GM23248 (cell line): ENCODE results near the gene SELENOO. TPM values are rescaled to one million over a fixed set of nuclear protein-coding genes. Genes with fewer than 3 reads are reported as not detected.

ENCODE experiments used
- DNase-seq: peaks from one replicate; pipeline ENCODE4 v3.0.0-alpha.2; 2015
- H2AFZ ChIP-seq: fragments of 200-600 bp; sonication (generic); 2 replicates; pipeline ENCODE4 v1.6.1; 2016; ENCODE audit warnings: antibody characterized with exemption
- H3F3A ChIP-seq: fragments of 200-600 bp; sonication (generic); 2 replicates; pipeline ENCODE4 v1.6.1; 2016; ENCODE audit warnings: mild to moderate bottlenecking, antibody characterized with exemption, mixed run types; ENCODE audit not compliant: insufficient read depth
- H3K27ac ChIP-seq: fragments of 200-600 bp; sonication (generic); 2 replicates; pipeline ENCODE4 v1.5.1; 2016; ENCODE audit warnings: mild to moderate bottlenecking
- H3K27me3 ChIP-seq: fragments of 200-600 bp; sonication (generic); replicated peaks from 2 replicates; pipeline ENCODE4 v1.6.1; 2016; ENCODE audit warnings: mild to moderate bottlenecking; ENCODE audit not compliant: insufficient read depth
- H3K36me3 ChIP-seq: fragments of 200-600 bp; sonication (generic); 2 replicates; pipeline ENCODE4 v1.6.1; 2016; ENCODE audit warnings: low read depth, mild to moderate bottlenecking
- H3K4me1 ChIP-seq: fragments of 200-600 bp; sonication (generic); 2 replicates; pipeline ENCODE4 v1.6.1; 2016; ENCODE audit warnings: mild to moderate bottlenecking; ENCODE audit not compliant: insufficient read depth
- H3K4me2 ChIP-seq: fragments of 200-600 bp; sonication (generic); one replicate; pipeline ENCODE4 v1.6.1; 2016; ENCODE audit warnings: mild to moderate bottlenecking; ENCODE audit not compliant: unreplicated experiment
- H3K4me3 ChIP-seq: fragments of 200-600 bp; sonication (generic); 2 replicates; pipeline ENCODE4 v1.5.1; 2016; ENCODE audit warnings: mild to moderate bottlenecking
- H3K79me2 ChIP-seq: fragments of 200-600 bp; sonication (generic); 2 replicates; pipeline ENCODE4 v1.6.1; 2016; ENCODE audit warnings: mild to moderate bottlenecking; ENCODE audit not compliant: insufficient read depth
- H3K9ac ChIP-seq: fragments of 200-600 bp; sonication (generic); 2 replicates; pipeline ENCODE4 v1.6.1; 2016; ENCODE audit warnings: mild to moderate bottlenecking
- H3K9me2 ChIP-seq: fragments of 200-600 bp; sonication (generic); 2 replicates; pipeline ENCODE4 v1.6.1; 2016; ENCODE audit warnings: mixed run types, mild to moderate bottlenecking, moderate library complexity; ENCODE audit not compliant: insufficient read depth
- H3K9me3 ChIP-seq: fragments of 200-600 bp; sonication (generic); one replicate; pipeline ENCODE4 v1.6.1; 2017; ENCODE audit warnings: low read depth
- H4K20me1 ChIP-seq: fragments of 200-600 bp; sonication (generic); 2 replicates; pipeline ENCODE4 v1.6.0; 2016; ENCODE audit not compliant: insufficient read depth
- EZH2 ChIP-seq: fragments of 200-600 bp; sonication (generic); IDR thresholded peaks from 2 replicates; pipeline ENCODE4 v1.6.1; 2018; ENCODE audit warnings: antibody characterized with exemption, mild to moderate bottlenecking; ENCODE audit not compliant: insufficient read depth, poor library complexity, severe bottlenecking
- EZH2phosphoT487 ChIP-seq: fragments of 200-600 bp; sonication (generic); IDR thresholded peaks from 2 replicates; pipeline ENCODE4 v1.6.1; 2018; ENCODE audit warnings: antibody characterized with exemption, moderate library complexity, mild to moderate bottlenecking, low read depth; ENCODE audit not compliant: insufficient read depth
- WGBS, 2 experiments: methylation state at CpG; one replicate each; pipeline ENCODE4 v1.1.6; 2015 to 2017; ENCODE audit warnings: low lambda C conversion rate in 2 of 2, low coverage in 1 of 2; ENCODE audit errors: missing lambda C conversion rate in 2 of 2; 5-methylcytosine and 5-hydroxymethylcytosine counted together
- in situ Hi-C: fragments of 300-500 bp; cut with MboI; formaldehyde crosslinking; loops from 2 replicates; pipeline ENCODE4 v1.15.0; 2020
- polyA plus RNA-seq: library from polyadenylated mRNA; unstranded; fragments of >200 nt; fragmentation: Nextera tagmentation; extraction: Ambion mirVana; gene quantifications from 2 replicates; pipeline ENCODE4 v1.2.1, GENCODE V29; 2016
- total RNA-seq: library from RNA; depleted of rRNA; stranded (reverse); fragments of >200 nt; shearing (Covaris generic); gene quantifications from 2 replicates; pipeline ENCODE4 v1.2.3, GENCODE V29; 2014

The SELENOO gene
- total and polyA plus RNA-seq, 2 experiments from 2014 or later = 5.0 to 24.3 TPM

DNA sequence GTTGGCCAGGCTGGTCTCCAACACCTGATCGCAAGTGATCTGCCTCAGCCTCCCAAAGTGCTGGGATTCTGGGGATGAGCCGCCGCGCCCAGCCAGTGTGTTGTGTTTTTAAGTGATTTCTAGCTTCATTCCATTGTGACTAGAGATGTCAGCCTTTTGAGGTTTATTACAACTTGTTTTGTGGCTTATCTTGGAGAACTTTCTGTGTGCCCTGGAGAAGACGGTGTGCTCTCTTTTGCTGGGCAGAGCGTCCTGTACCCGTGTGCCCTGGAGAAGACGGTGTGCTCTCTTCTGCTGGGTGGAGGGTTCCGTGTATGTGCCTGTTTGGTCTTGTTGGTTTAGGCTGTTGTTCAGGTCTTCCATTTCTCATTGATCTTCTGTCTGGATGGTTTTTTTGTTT is 12.5 kb downstream of the SELENOO start:
- in situ Hi-C loops = no loop called here
- 94 to 98% methylated on average over 9 of the region's 9 CpGs for WGBS, 2 experiments
- H4K20me1 ChIP-seq = no peaks in the 10 kb centered on the region; the same call in 1 of the 2 replicates

GRCh38 chr22:50215297-50216054 is 14.7 kb downstream of the SELENOO start:
- DNase-seq = no peak
- H2AFZ ChIP-seq = no peak overlapping the region
- H3K4me3 ChIP-seq = no peak overlapping the region
- peaks cover 8% of the 10 kb centered on the region; the same call in 1 of the 2 replicates for H3F3A ChIP-seq
- WGBS, 2 experiments = 62 to 66% methylated on average over 15 to 17 of the region's 17 CpGs
- no peaks in the 10 kb centered on the region for H3K27me3 ChIP-seq
- no peaks in the 10 kb centered on the region for H3K4me1 ChIP-seq
- no peak overlapping the region for H3K9ac ChIP-seq
- H3K9me2 ChIP-seq = no peaks in the 10 kb centered on the region
- H3K4me2 ChIP-seq = no peak overlapping the region
- H3K9me3 ChIP-seq = no peaks in the 10 kb centered on the region
- 0 out of 2 replicates have a peak, but pooled peaks cover 10% of the 10 kb centered on the region for H3K36me3 ChIP-seq
- no peaks in the 10 kb centered on the region; the same call in 1 of the 2 replicates for H4K20me1 ChIP-seq
- in situ Hi-C loops = no loop called here
- peaks cover 40% of the 10 kb centered on the region for H3K79me2 ChIP-seq
- no peak for TF ChIP-seq EZH2
- TF ChIP-seq EZH2phosphoT487 = no peak
- no peak overlapping the region for H3K27ac ChIP-seq

More for the DNA sequence above, 12.5 kb downstream of the SELENOO start:
- no peak overlapping the region for H2AFZ ChIP-seq
- peaks cover 40% of the 10 kb centered on the region for H3K79me2 ChIP-seq
- no peak overlapping the region for H3K9ac ChIP-seq
- H3K36me3 ChIP-seq = 0 out of 2 replicates have a peak, but pooled peaks cover 10% of the 10 kb centered on the region
- no peak overlapping the region for H3K4me3 ChIP-seq
- H3K9me3 ChIP-seq = no peaks in the 10 kb centered on the region
- H3K9me2 ChIP-seq = no peaks in the 10 kb centered on the region
- no peak overlapping the region for H3K27ac ChIP-seq
- DNase-seq = no peak
- H3K27me3 ChIP-seq = no peaks in the 10 kb centered on the region
- peaks cover 8% of the 10 kb centered on the region; the same call in 1 of the 2 replicates for H3F3A ChIP-seq
- TF ChIP-seq EZH2phosphoT487 (no peak), EZH2 (no peak)
- H3K4me1 ChIP-seq = no peaks in the 10 kb centered on the region
- no peak overlapping the region for H3K4me2 ChIP-seq

- Histone ChIP-seq H4K20me1 (no peaks in the 10 kb centered on the region; the same call in 1 of the 2 replicates), H2AFZ (no peak overlapping the region), H3K27ac (no peak overlapping the region), H3K4me3 (no peak overlapping the region), H3K4me1 (no peaks in the 10 kb centered on the region), H3K9ac (no peak overlapping the region), H3K36me3 (0 out of 2 replicates have a peak, but pooled peaks cover 10% of the 10 kb centered on the region), H3K27me3 (no peaks in the 10 kb centered on the region), H3K79me2 (peaks cover 40% of the 10 kb centered on the region), H3F3A (peaks cover 8% of the 10 kb centered on the region; the same call in 1 of the 2 replicates), H3K9me2 (no peaks in the 10 kb centered on the region), H3K9me3 (no peaks in the 10 kb centered on the region), H3K4me2 (no peak overlapping the region)
- WGBS, 2 experiments = 86 to 90% methylated on average over 13 to 15 of the region's 15 CpGs
- no peak for DNase-seq
- in situ Hi-C loops = no loop called here
- TF ChIP-seq EZH2 = no peak
- no peak for TF ChIP-seq EZH2phosphoT487
Measured at GRCh38 chr22:50216055-50216683, 15.4 kb downstream of the SELENOO start.

GRCh38 chr22:50216684-50217520 is 16.1 kb downstream of the SELENOO start:
- in situ Hi-C loops = no loop called here

More at GRCh38 chr22:50216684-50217520, 16.1 kb downstream of the SELENOO start:
- Histone ChIP-seq H3K9ac (no peak overlapping the region), H3K9me2 (no peaks in the 10 kb centered on the region), H3K79me2 (peaks cover 34% of the 10 kb centered on the region), H3K4me2 (no peak overlapping the region), H3K4me3 (no peak overlapping the region), H3K36me3 (0 out of 2 replicates have a peak, but pooled peaks cover 10% of the 10 kb centered on the region), H3K4me1 (no peaks in the 10 kb centered on the region), H3K27ac (no peak overlapping the region), H3K9me3 (no peaks in the 10 kb centered on the region), H3F3A (peaks cover 4% of the 10 kb centered on the region; the same call in 1 of the 2 replicates), H4K20me1 (no peaks in the 10 kb centered on the region; the same call in 1 of the 2 replicates), H2AFZ (no peak overlapping the region), H3K27me3 (no peaks in the 10 kb centered on the region)
- 91 to 95% methylated on average over 53 to 57 of the region's 57 CpGs for WGBS, 2 experiments
- DNase-seq = no peak
- TF ChIP-seq EZH2phosphoT487 (no peak), EZH2 (no peak)
